Keratinocyte (primary cell): ENCODE results near the gene SLC9A7. TPM values are rescaled to one million over a fixed set of nuclear protein-coding genes. Genes with fewer than 3 reads are reported as not detected.

Experiments used
- DNase-seq: peaks from one replicate; pipeline ENCODE4 v3.0.0-alpha.2; 2011; ENCODE audit warnings: low read depth, missing footprints, low spot score
- FAIRE-seq: peaks from 2 replicates; lab custom pipeline; 2011; peaks lifted over from hg19 to GRCh38; lab: Jason Lieb, UNC
- H2AFZ ChIP-seq: 2 replicates; pipeline ENCODE4 v1.6.0; 2012; ENCODE audit warnings: low read length, control low read depth, inconsistent platforms; ENCODE audit not compliant: control insufficient read depth
- H3K27ac ChIP-seq: 2 replicates; pipeline ENCODE4 v1.5.1; 2011; ENCODE audit warnings: low read length; ENCODE audit not compliant: control insufficient read depth, insufficient read depth
- H3K27me3 ChIP-seq: 3 replicates; pipeline ENCODE4 v1.6.0; 2011; ENCODE audit warnings: low read length; ENCODE audit not compliant: control insufficient read depth, insufficient read depth; ENCODE audit errors: extremely low read depth
- H3K36me3 ChIP-seq, 2 experiments: 2 replicates in 1 of 2; 3 replicates in 1 of 2; pipeline ENCODE4 v1.5.1; 2011; ENCODE audit warnings: low read length in 2 of 2, mild to moderate bottlenecking in 1 of 2; ENCODE audit not compliant: control insufficient read depth in 2 of 2, insufficient read depth in 2 of 2; ENCODE audit errors: extremely low read depth in 1 of 2
- H3K4me1 ChIP-seq: 3 replicates; pipeline ENCODE4 v1.5.1; 2011; ENCODE audit warnings: low read length; ENCODE audit not compliant: control insufficient read depth, insufficient read depth; ENCODE audit errors: extremely low read depth
- H3K4me2 ChIP-seq: 3 replicates; pipeline ENCODE4 v1.6.0; 2011; ENCODE audit warnings: low read depth, low read length; ENCODE audit not compliant: control insufficient read depth, insufficient read depth; ENCODE audit errors: extremely low read depth
- H3K4me3 ChIP-seq, 3 experiments: fragments of 200-600 bp in 1 of 3; sonication (generic) in 1 of 3; 2 replicates in 2 of 3; 3 replicates in 1 of 3; pipeline ENCODE4 v1.5.1; 2011 to 2016; ENCODE audit warnings: low read length in 3 of 3, mild to moderate bottlenecking in 3 of 3, control low read depth in 2 of 3, inconsistent platforms in 1 of 3, low read depth in 1 of 3, mixed read lengths in 1 of 3, mixed run types in 1 of 3, moderate library complexity in 1 of 3; ENCODE audit not compliant: control insufficient read depth in 2 of 3, insufficient read depth in 2 of 3; ENCODE audit errors: extremely low read depth in 1 of 3
- H3K79me2 ChIP-seq: 2 replicates; pipeline ENCODE4 v1.6.0; 2012; ENCODE audit warnings: low read length; ENCODE audit not compliant: control insufficient read depth, insufficient read depth
- H3K9ac ChIP-seq: 3 replicates; pipeline ENCODE4 v1.6.0; 2011; ENCODE audit warnings: low read length; ENCODE audit not compliant: control insufficient read depth, insufficient read depth; ENCODE audit errors: extremely low read depth
- H3K9me1 ChIP-seq: 3 replicates; pipeline ENCODE4 v1.6.0; 2011; ENCODE audit warnings: low read length; ENCODE audit not compliant: control insufficient read depth, insufficient read depth; ENCODE audit errors: extremely low read depth
- H3K9me3 ChIP-seq: 2 replicates; pipeline ENCODE4 v1.5.1; 2012; ENCODE audit warnings: low read depth, low read length; ENCODE audit not compliant: control insufficient read depth
- H4K20me1 ChIP-seq: 3 replicates; pipeline ENCODE4 v1.6.0; 2011; ENCODE audit warnings: low read length; ENCODE audit not compliant: control insufficient read depth, insufficient read depth; ENCODE audit errors: extremely low read depth
- EZH2 ChIP-seq: IDR thresholded peaks from one replicate; pipeline ENCODE4 v1.6.1; 2012; ENCODE audit warnings: inconsistent platforms, mild to moderate bottlenecking, low read length, moderate library complexity
- dilution Hi-C: fragments of 300-500 bp; cut with MboI; formaldehyde crosslinking; loops from one replicate; pipeline ENCODE4 v1.7.0; 2020; ENCODE audit warnings: low sequenced_read_pairs; ENCODE audit not compliant: extremely low pct_ligation_motif_present
- polyA plus RNA-seq, 5 experiments: library from polyadenylated mRNA; depleted of rRNA in 3 of 5; stranded (reverse) in 3 of 5; stranded (forward) in 1 of 5; unstranded in 1 of 5; fragments of >200 nt; gene quantifications; 1 replicate in 1 of 5; 2 replicates in 3 of 5; 3 replicates in 1 of 5; pipeline versions ENCODE4 v1.2.1 to v1.2.3, GENCODE V29; 2011 to 2012; ENCODE audit warnings: missing spikeins in 2 of 5, low read depth in 1 of 5, low replicate concordance in 1 of 5
- small RNA-seq, 3 experiments: library from RNA; depleted of rRNA; stranded (forward); fragments of <200 nt; gene quantifications; one replicate each; pipeline ENCODE3, GENCODE V24; 2012; ENCODE audit warnings: low read depth in 3 of 3, low replicate concordance in 1 of 3; ENCODE audit not compliant: insufficient read length in 3 of 3
- TF ChIP-seq, protein P1 (sequence below), 3 experiments: IDR thresholded peaks in 1 of 3; conservative IDR thresholded peaks in 1 of 3; optimal IDR thresholded peaks in 1 of 3; 2 replicates in 2 of 3; 3 replicates in 1 of 3; pipeline versions ENCODE3 to v1.5.1; 2011; ENCODE audit warnings: low read length in 3 of 3, mild to moderate bottlenecking in 3 of 3, moderate library complexity in 2 of 3, control low read depth in 1 of 3, inconsistent platforms in 1 of 3; ENCODE audit not compliant: insufficient read depth in 2 of 3; ENCODE audit errors: extremely low read depth in 1 of 3

SLC9A7 gene
- polyA plus RNA-seq, 1 donor (not counting 4 experiments of a cell fraction or from before 2014, with no cell fraction given), result 8.1 TPM

DNA sequence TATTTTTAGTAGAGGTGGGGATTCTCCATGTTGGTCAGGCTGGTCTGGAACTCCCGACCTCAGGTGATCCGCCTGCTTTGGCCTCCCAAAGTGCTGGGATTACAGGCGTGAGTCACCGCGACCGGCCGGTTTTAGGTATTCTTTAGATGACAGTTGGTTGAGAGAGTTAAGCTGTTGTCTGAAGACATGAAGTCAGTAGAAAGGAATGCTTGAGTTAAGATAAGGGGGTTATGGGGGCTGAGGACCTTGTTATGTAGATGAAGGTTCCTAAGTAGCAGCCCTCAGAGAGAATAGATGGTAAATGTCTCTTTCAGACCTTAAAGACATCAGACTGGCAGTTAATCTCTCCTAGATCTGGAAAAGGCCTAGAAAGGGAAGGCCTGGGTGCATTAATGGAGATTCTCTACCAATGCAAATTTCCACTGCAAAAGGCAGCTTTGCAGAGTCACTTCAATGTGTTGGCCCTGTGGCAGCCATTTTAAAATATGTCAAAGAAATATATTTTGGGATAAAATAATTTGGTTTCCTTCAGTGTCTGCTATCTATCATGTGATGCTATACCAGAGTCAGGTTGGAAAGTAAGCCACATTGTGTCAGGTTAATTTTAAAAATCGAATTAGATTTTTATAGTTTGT is 207.3 kb downstream of the SLC9A7 start:
- no peak for DNase-seq

DNA sequence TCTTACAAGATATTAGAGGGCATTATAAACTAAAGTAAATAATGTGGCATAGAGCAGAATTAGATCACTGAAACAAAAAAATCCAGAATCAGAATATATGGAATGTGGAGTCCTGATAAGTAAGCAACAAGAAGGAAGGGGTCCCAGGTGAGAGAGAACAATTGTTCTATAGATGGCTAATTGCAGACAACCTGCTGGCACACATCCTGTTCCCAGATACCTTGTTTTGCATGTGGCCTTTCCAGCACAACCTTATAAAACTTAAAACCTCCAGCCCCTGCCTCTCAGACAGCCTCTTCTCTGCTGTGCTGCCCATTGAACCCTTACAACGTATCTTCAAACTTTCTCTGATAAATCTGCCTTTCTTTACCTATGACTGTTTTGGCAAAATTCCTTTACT is 209.0 kb downstream of the SLC9A7 start:
- Histone ChIP-seq H3K27me3 (no peaks in the 10 kb centered on the region), H4K20me1 (no peaks in the 10 kb centered on the region), H3K9ac (no peak overlapping the region), H3K27ac (no peak overlapping the region), H2AFZ (no peak overlapping the region), H3K36me3 (no peaks in the 10 kb centered on the region), H3K79me2 (peaks cover 28% of the 10 kb centered on the region), H3K9me1 (no peaks in the 10 kb centered on the region), H3K4me1 (no peaks in the 10 kb centered on the region), H3K4me2 (no peak overlapping the region), H3K9me3 (no peaks in the 10 kb centered on the region), H3K4me3 (no peak overlapping the region)
- dilution Hi-C loops, result no loop called here
- DNase-seq (no peak), FAIRE-seq (no peak)
- TF ChIP-seq EZH2, result no peak
- TF ChIP-seq, protein P1, sequence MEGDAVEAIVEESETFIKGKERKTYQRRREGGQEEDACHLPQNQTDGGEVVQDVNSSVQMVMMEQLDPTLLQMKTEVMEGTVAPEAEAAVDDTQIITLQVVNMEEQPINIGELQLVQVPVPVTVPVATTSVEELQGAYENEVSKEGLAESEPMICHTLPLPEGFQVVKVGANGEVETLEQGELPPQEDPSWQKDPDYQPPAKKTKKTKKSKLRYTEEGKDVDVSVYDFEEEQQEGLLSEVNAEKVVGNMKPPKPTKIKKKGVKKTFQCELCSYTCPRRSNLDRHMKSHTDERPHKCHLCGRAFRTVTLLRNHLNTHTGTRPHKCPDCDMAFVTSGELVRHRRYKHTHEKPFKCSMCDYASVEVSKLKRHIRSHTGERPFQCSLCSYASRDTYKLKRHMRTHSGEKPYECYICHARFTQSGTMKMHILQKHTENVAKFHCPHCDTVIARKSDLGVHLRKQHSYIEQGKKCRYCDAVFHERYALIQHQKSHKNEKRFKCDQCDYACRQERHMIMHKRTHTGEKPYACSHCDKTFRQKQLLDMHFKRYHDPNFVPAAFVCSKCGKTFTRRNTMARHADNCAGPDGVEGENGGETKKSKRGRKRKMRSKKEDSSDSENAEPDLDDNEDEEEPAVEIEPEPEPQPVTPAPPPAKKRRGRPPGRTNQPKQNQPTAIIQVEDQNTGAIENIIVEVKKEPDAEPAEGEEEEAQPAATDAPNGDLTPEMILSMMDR (optimal IDR thresholded peaks at IDR 0.05 in 1 of 3, IDR thresholded peaks at IDR 0.05 in 1 of 3, conservative IDR thresholded peaks at IDR 0.05 in 1 of 3; ENCODE audit: extremely low read depth in 1 of 3, insufficient read depth in 2 of 3, low read length in 3 of 3), result no peak

More for the DNA sequence above, 207.3 kb downstream of the SLC9A7 start:
- no peaks in the 10 kb centered on the region for H3K9me1 ChIP-seq
- dilution Hi-C loops, result no loop called here
- H2AFZ ChIP-seq, result no peak overlapping the region
- TF ChIP-seq EZH2, result no peak
- TF ChIP-seq, protein P1 (optimal IDR thresholded peaks at IDR 0.05 in 1 of 3, IDR thresholded peaks at IDR 0.05 in 1 of 3, conservative IDR thresholded peaks at IDR 0.05 in 1 of 3; ENCODE audit: extremely low read depth in 1 of 3, insufficient read depth in 2 of 3, low read length in 3 of 3), result no peak
- H3K9ac ChIP-seq, result no peak overlapping the region
- H3K4me2 ChIP-seq, result no peak overlapping the region
- H3K79me2 ChIP-seq, result peaks cover 16% of the 10 kb centered on the region
- H3K27ac ChIP-seq, result no peak overlapping the region
- FAIRE-seq, result no peak
- no peaks in the 10 kb centered on the region for H3K9me3 ChIP-seq
- no peaks in the 10 kb centered on the region for H3K4me1 ChIP-seq
- no peak overlapping the region for H3K4me3 ChIP-seq
- no peaks in the 10 kb centered on the region for H3K27me3 ChIP-seq
- H3K36me3 ChIP-seq, result no peaks in the 10 kb centered on the region
- H4K20me1 ChIP-seq, result no peaks in the 10 kb centered on the region

Small RNA genes within 50 kb of the gene (small RNA-seq; reads per million reads assigned to genes)
- gene RF00017, result 0 reads per million in 3 experiments

Other genes starting within 250 kb of the SLC9A7 start
- 1.4 to 2.7 TPM (median 2.1 TPM) in 3 replicates for gene ZNF674, start 213.7 kb downstream of the SLC9A7 start, polyA plus RNA-seq
- gene CHST7, start 185.4 kb downstream of the SLC9A7 start, polyA plus RNA-seq, result 0.26 to 0.39 TPM (median 0.27 TPM) in 3 replicates
- gene RP2, start 77.9 kb upstream of the SLC9A7 start, polyA plus RNA-seq, result 10.8 to 20.9 TPM (median 17.0 TPM) in 3 replicates
- 4.8 to 8.2 TPM (median 6.3 TPM) in 3 replicates for gene JADE3, start 153.3 kb upstream of the SLC9A7 start, polyA plus RNA-seq